ENCODE results near the gene NOS1AP.

GRCh38 chr1:162366671-162367070 is 297.2 kb downstream of the NOS1AP start:
- TF ChIP-seq CTCF (IDR thresholded peaks at IDR 0.05; ENCODE audit: low read length) (no peak), EZH2 (IDR thresholded peaks at IDR 0.05; ENCODE audit: borderline replicate concordance, low read length) (no peak)

Measured in OCI-LY1 (cell line).